HG03196 (cell line): ENCODE measurements around the gene SFXN1.
"Not testable (repeated sequence)": the region's sequence is repeated elsewhere in the genome, so short reads cannot be mapped to it uniquely, and the experiment has no call there.

Source experiments
- ATAC-seq: cut with Tn5 transposase; IDR thresholded peaks from one replicate; pipeline ENCODE4 v1.9.1; 2021; ENCODE audit not compliant: unreplicated experiment

SFXN1 gene

DNA sequence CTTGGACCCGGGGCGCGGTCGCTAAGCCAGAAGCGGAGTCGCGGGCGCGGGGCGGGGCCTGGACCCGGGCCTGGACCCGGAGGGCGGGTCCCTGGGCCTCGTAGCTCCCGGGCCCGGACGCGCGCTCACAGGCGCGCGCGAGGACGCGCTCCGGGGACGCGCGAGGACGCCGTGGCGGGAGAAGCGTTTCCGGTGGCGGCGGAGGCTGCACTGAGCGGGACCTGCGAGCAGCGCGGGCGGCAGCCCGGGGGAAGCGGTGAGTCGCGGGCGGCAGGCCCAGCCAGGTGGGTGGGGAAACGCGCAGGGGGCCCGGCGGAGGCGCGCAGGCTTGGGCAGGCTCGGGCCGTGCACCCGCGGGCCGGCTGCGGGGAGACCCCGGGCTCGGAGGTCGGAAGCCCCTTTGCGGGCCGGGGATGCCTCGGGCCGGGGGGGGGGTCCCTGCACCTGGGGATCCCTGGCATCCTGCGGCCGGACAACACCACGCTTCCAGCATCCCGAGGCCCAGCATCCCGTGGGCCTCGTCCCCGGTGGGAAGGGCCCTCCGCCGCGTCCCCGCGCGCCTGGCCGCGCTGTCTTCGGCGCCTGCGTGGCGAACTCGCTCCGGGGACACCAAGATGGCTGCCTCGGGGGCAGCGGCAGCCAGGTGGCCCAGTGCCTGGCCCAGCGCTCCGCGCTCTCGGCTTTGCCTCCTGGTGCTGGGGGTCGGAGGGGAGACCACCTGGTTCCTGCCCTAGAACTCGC, at the start of gene SFXN1:
SFXN1 (plus strand) TSS at position 177 of the 741 bp plus-strand sequence. CDS start 13,544 bp downstream, outside the sequence.
- peak; percentile 93 for ATAC-seq

- ATAC-seq: no peak
These were observed 43.6 kb upstream of the SFXN1 start for GRCh38 chr5:175434800-175435199.

DNA sequence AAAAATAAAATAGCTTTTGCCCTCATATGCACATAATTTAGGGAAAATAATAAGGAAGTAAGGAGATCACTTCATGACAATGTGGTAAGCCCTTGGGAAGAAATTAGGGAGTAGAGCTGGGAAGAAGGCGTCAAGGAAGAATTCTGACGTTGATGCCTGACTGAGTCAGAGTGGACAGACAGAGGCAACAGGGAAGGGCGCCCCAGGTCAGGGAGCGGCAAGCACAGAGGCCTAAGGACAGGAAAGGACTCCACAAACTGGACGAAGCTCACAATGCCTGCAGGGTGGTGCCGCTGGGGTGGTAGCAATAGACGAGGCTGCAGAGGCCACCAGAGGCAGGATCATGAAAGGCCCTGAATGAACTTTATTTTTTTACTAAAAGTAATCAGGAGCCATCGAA, 42.0 kb upstream of the SFXN1 start:
- no peak for ATAC-seq

- ATAC-seq: no peak
These were observed 40.0 kb upstream of the SFXN1 start for GRCh38 chr5:175438234-175438857.

DNA sequence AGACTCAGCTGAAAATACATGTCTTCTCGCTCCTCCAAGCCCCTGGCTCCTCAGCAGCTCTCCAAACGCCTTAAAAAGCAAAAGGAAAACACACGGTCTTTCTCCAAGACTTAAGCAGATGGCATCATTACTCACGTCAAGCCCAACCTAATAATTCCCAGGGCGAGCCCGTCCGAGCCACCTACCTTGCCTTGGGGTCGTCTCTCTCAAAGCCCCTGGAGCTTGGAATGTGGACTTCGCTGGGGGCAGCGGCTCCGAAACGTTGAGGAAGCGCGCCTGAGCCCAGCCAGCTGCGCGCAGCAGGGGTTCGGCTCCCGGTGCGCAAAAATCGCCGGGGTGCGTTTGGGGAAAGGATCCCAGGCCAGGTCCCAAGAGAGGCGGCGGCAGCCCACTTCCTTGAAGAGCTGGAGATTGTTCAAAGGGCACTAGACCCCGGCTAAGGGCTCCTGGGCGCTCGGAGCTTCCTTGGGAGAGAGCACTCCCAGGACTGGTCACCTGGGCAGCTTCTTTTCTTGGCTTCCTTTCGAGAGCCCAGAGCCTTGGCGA, 34.8 kb upstream of the SFXN1 start:
- ATAC-seq: no peak

- ATAC-seq: peak; percentile 51
These were observed 34.1 kb upstream of the SFXN1 start, which contains the start of gene DRD1 for GRCh38 chr5:175444060-175444904. TSS of gene DRD1 (minus strand) at chr5:175444182. CDS start at chr5:175443099, 1,083 bp downstream.

GRCh38 chr5:175444905-175445456, 33.4 kb upstream of the SFXN1 start:
- no peak for ATAC-seq

DNA sequence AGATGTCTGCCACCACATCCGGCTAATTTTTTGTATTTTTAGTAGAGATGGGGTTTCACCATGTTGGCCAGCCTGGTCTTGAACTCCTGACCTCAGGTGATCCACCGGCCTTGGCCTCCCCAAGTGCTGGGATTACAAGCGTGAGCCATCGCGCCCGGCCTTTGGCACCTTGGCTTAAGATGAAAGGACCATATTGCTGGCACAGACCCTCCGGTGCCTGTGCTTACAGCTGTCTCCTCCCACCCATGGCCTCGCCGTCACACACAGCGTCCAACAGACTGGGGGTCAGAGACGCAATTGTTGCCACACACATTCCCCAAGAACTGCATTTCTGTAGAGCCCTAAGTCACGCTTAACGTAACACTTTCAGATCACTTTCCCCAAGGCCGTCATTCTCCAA, 32.0 kb upstream of the SFXN1 start:
- not testable (repeated sequence) for ATAC-seq

- no peak for ATAC-seq
These were observed 30.8 kb upstream of the SFXN1 start for GRCh38 chr5:175447571-175447970.

DNA sequence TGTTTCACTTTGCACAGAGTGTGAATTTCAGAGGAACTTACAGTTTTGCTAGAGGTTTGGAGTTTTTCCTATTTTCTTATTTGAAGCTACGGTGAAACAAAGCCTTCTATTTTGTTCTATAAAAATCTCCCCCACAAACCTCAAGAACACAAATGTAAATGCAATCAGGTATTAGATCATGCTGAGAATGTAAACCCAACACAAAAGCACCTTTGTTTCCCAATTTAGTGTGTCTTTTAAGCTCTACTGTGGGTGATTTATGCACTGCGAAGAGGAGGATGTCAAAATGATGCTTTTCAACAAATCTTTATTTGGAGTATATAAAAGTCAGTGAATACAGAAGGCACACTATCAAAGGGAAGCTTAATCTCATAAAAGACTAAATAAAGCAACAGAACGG, 30.1 kb upstream of the SFXN1 start:
- no peak for ATAC-seq

DNA sequence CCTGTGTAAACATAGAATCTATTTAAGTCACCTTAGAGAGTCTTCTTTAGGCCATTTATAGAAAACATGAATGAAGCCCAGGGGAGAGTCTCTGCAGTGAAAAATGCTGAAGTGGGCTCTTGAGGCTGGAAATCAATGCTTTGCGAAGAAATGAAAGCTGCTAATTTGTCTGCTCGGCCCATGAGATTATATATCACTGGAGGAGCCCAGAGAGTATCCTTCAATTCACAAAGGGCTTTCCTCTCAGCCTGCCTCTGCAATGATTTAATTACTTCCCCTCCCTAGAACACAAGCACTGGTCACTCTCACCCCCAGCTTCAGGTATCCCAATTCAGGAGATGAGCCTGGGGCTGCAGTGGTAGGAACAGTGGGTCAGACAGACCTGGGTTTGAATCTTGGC, 26.2 kb upstream of the SFXN1 start:
- no peak for ATAC-seq

DNA sequence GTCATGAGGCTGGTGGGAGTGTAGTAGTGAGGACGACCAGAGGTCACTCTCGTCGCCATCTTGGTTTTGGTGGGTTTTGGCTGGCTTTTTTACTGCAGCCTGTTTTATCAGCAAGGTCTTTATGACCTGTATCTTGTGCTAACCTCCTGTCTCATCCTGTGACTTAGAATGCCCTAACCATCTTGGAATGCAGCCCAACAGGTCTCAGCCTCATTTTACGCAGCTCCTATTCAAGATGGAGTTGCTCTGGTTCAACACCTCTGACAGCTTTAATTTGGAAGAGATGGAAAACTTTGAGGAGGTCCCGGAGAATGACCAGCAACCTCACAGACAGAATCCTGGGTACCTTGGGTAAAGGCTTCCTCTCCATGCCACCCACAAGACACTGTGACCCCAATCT, 24.0 kb upstream of the SFXN1 start:
- not testable (repeated sequence) for ATAC-seq

GRCh38 chr5:175456105-175456742, 22.1 kb upstream of the SFXN1 start:
- ATAC-seq: no peak

DNA sequence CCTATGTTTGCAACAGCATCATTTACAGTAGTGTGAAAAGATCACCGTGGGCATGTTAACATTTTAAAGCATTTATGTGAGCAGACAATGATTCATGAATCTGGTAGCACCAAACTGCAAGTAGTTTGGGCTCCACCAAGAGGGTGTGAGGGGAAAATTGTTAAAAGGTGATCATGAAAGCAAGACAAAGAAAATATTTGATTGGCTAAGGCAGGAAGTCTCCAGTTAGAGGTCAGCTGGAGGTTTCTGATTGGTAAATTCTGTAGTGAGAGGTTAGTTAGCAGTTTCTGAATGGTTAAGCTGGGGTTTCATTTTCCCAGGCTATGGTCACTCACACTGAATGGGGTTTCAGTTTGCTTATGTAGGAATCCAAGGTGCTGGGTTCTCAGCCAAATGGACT, 20.9 kb upstream of the SFXN1 start:
- ATAC-seq: peak; percentile 89

GRCh38 chr5:175460126-175460525, 18.2 kb upstream of the SFXN1 start:
- no peak for ATAC-seq

- no peak for ATAC-seq
These were observed 17.8 kb upstream of the SFXN1 start for GRCh38 chr5:175460552-175460951.

DNA sequence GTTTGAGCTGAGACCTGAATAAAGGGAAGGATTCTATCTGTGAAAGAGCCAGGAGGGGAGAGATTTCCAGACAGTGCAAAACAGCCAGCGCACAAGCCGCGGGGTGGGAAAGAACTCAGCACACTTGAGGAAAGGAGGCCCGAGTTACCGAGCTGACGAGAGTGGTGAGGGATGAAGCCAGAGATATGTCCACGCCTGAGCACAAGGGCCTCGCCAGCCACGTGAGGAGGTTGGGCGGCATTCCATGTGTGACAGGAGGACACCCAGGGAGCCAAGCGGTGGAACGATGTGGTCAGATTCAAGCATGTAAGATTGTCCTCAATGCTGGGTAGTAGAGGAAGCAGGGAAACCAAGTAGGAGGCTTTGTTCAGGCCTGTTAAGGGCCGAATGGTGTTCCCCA, 17.0 kb upstream of the SFXN1 start:
- no peak for ATAC-seq

- ATAC-seq: no peak
These were observed 14.7 kb upstream of the SFXN1 start for GRCh38 chr5:175463641-175464040.

DNA sequence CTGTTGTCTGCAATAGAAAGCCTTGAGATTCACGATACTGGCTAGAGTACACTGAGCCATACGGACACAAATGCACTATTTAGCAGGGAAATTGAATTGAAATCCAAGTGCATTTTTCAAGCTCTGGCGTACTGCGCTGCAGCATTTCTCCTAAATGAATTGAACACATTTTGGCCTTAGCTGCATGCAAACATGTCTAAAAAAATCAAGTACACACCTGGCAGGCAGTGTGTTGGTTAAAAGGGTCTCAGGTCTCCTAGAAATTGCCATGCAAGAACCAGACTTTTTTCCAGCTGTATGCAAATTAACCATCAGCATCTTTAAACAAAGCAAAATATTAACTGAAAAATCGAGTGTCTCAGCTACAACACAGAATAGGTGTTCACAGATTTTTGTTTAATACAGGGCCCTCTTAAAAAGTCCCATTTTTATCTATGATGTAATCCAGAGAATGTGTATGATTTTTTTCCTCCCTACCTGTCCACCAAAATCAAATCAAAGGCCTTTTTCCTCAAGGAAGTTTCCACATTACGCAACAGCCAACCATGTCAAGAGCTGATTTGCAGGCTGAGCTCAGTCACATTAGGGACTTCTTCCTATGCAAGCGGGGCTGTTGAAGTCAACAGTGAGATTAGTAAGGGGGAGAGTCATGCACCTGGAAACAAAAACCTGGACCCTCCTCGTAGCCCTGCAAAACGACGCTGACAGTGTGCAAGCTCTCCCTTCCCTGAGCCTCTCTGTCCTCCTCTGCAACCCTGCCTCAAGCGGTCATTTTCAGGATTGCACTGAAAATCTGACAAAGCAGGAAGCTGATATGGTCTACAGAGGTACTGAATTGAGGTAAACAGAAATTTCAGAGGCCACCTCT, 14.1 kb upstream of the SFXN1 start:
- peak; percentile 94 for ATAC-seq

- ATAC-seq: no peak
These were observed 13.5 kb upstream of the SFXN1 start for GRCh38 chr5:175464942-175465233.
